Renal pelvis (tissue), 4 donors: Measurements from ENCODE around the gene ALDOA. TPM values are rescaled to one million over a fixed set of nuclear protein-coding genes. Genes with fewer than 3 reads are reported as not detected.
A peak's percentile ranks its signal among the peaks of the same experiment; 100 is the strongest.

Experiments used
- DNase-seq: peaks from one replicate; pipeline ENCODE4 v3.0.0-alpha.2; 2013
- polyA plus RNA-seq, 3 donors: library from polyadenylated mRNA; unstranded; fragments of 120-200 nt; gene quantifications; one replicate each; pipeline ENCODE4 v1.2.1, GENCODE V29; 2013; ENCODE audit not compliant: insufficient read length in 3 of 3

The ALDOA gene
- polyA plus RNA-seq, 3 donors: 525 to 600 (median 593) TPM

DNA sequence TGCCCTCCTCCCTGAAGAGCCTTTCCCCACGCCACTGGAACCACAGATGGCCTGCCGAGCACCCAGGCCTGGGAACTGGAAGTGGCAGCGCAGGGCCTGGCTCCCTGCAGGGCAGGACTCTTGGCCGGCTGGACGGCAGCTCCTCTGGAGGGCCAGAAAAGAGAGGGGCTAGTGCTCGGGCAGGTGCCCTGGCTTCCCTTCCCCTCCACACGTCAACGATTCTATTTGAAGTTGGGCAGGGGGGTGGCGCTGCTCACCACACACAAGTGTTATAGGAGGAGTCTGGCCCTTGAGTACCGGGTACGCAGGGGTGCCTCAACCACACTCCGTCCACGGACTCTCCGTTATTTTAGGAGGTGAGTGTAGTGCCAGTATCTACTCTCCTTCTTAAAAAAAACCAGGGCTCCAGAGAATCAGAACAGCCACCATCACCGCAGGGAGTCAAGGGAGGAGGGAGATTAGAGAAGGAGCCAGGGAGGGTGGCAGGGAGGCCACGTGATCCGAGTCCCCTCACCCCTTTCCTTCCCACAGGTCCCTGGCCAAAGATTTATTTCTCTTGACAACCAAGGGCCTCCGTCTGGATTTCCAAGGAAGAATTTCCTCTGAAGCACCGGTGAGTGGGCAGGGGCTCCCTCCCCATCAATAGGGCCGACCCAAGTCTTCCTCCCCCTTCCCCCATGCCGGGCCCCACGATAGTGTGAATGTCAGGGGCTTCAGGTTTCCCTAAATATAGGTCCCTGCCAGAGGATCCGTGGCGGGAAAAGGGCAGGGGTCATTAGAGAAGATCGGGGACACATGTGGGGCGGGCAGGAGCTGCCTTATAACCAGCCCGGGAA, 1.4 kb upstream of the ALDOA start:
- peak; percentile 82 for DNase-seq

DNA sequence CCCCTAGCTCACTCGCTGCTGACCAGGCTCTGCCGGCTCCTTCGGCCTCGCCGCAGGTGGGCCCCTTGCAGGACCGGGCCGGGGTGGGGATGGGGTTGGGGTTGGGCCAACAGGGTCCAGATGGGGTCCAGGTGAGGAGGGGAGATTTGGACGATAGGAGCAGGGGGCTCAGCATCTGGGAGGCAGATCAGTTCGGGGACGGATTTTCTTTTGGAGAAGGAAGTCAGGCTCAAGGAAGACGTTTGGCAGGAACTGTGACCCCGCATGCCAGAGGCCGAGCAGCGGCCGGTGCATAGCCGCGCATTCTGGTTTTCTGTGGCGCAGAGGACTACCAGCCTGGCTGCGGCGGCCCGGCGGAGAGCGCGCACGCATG, 845 bp upstream of the ALDOA start:
- DNase-seq: no peak

DNA sequence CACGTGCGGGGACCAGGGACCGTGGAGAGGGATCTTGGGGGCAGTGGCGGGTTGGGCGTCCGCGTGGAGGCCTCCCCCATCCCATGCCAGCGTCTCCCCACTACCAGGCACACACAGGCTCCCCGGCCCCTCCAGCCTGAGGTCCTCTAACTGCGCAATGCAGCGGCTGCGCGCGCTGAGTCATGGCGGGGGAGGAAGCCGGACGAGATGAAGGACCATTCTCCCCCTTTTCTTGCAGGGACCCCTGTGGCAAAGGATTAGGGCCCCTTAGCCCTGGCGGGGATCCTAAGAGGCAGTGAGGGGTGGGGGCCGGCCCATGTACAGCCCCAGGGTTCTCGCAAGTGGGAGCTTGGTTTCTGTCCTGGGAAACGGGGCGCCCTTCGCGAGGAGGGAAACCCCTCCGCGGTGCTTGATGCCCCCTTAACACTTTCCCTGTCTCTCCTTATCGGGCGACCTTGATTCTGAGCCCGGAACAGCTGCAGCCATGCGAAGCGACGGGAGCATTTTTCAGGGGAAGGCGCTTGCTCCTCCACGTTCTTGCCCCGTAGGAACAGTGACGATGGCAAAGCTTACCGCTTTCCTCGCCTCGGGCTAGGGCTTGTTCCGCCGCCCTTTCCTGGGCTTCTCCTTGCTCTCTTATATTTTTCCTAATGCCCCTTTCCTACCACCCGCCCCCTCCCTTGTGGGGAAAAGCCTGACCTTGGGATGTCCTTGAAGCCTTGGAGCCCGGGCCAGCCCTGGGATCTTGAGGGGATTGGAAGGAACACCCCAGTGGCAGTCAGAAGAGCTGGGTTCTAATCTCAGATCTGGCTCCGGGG, 592 bp downstream of the ALDOA start:
- DNase-seq: no peak

DNA sequence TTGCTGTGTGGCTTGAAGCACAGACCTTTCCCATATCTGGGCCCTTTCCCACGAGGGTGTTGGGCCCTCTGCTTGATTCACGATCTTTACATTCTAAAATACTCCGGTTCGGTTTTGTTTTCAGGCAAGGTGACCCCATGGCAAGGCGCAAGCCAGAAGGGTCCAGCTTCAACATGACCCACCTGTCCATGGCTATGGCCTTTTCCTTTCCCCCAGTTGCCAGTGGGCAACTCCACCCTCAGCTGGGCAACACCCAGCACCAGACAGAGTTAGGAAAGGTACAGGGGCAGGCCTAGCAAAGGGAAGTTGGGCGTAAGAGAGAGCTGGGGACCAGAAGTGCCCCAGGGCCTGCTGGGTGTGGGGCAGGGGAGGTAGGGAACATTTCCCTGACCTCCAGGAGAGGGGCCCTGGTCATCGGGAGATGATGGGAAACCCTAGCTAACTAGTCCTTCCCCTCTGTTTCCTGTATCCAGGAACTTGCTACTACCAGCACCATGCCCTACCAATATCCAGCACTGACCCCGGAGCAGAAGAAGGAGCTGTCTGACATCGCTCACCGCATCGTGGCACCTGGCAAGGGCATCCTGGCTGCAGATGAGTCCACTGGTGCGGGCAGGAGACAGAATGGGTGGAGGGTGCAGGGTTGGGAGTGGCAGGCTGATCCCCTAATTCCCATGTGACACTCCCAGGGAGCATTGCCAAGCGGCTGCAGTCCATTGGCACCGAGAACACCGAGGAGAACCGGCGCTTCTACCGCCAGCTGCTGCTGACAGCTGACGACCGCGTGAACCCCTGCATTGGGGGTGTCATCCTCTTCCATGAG, 1.4 kb downstream of the ALDOA start:
- DNase-seq: no peak

DNA sequence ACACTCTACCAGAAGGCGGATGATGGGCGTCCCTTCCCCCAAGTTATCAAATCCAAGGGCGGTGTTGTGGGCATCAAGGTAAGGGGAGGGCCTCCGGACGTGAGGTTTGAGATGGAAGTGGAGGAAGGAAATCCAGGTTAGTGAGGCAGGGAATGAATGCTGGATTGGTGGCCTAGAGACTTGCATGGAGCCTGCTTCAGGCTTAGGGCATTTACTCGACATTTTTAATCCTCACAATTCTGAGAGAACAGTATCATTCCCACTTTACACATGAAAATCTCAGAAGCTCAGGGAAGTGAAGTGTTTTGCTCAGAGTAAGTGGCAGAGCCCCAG, 2.0 kb downstream of the ALDOA start:
- no peak for DNase-seq

DNA sequence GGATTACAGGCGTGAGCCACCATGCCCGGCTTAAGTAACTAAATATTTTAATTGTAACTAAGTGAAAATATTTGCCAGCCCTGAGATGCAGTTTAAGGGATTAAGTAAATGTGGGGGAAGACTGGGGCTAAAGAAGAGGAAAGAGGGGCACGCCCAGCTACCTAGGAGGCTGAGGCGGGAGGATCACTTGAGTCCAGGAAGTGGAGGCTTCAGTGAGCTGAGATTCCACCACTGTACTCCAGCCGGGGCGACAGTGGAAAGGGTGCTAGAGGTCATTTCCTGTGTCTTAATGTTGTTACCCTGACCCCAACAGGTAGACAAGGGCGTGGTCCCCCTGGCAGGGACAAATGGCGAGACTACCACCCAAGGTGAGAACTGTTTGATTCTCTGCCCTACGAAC, 2.8 kb downstream of the ALDOA start:
- DNase-seq: no peak

DNA sequence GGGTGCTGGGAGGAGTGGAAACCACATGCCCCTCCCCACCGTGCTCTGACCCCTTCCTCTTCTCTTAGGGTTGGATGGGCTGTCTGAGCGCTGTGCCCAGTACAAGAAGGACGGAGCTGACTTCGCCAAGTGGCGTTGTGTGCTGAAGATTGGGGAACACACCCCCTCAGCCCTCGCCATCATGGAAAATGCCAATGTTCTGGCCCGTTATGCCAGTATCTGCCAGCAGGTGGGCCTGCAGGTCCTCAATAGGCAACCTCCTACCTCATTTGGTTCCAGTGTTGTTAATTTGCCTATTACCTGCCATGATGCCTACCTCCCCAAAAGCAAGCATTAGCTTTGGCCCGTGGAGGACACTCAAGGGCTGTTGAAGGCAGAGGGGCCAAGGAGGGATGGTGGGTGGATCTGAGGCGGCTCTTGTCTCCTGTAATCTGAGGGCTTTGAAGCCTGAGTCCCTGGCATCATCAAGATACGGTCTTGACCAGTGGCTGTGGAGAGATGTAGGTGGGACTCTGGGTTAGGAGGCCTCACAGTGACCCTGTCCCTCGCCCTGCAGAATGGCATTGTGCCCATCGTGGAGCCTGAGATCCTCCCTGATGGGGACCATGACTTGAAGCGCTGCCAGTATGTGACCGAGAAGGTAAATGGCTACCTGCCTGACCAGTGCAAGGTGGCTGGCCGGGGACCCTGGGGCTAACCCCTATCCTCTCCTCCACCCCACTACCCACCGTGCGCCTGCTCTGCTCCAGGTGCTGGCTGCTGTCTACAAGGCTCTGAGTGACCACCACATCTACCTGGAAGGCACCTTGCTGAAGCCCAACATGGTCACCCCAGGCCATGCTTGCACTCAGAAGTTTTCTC, 3.4 kb downstream of the ALDOA start:
- no peak for DNase-seq

DNA sequence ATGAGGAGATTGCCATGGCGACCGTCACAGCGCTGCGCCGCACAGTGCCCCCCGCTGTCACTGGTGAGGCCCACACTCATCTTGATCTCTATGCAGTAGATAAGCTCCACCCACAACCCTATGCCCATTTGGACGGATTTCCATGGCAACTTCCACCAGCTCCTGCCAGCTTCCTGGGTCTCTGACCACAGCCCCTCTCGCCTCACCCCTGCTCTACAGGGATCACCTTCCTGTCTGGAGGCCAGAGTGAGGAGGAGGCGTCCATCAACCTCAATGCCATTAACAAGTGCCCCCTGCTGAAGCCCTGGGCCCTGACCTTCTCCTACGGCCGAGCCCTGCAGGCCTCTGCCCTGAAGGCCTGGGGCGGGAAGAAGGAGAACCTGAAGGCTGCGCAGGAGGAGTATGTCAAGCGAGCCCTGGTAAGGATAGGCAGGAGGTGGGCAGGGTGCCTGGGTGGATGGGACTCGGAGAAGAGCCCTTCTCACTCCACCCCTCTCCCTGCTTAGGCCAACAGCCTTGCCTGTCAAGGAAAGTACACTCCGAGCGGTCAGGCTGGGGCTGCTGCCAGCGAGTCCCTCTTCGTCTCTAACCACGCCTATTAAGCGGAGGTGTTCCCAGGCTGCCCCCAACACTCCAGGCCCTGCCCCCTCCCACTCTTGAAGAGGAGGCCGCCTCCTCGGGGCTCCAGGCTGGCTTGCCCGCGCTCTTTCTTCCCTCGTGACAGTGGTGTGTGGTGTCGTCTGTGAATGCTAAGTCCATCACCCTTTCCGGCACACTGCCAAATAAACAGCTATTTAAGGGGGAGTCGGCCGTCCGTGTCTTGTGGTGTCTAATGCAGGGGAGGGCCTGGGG, 4.3 kb downstream of the ALDOA start:
- no peak for DNase-seq

DNA sequence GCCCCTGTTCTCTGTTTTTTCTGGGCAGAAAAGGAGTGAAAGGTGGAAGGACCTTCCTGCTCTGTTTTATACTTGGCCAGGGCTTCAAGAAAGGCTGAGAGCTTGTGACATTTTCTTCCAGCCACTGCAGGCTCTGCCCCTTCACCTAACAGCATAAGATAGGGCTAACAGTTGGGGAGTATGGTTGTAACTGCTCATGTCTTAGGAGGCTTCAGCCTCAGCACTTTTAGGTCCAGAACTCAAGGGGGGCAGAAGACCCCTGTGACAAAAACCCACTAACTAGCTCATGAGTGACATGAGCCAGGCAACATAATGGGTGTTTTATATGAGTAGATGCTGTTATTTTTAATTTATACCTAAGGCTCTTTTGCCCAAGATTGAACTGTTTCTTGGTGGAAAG, 4.9 kb downstream of the ALDOA start:
- no peak for DNase-seq

DNA sequence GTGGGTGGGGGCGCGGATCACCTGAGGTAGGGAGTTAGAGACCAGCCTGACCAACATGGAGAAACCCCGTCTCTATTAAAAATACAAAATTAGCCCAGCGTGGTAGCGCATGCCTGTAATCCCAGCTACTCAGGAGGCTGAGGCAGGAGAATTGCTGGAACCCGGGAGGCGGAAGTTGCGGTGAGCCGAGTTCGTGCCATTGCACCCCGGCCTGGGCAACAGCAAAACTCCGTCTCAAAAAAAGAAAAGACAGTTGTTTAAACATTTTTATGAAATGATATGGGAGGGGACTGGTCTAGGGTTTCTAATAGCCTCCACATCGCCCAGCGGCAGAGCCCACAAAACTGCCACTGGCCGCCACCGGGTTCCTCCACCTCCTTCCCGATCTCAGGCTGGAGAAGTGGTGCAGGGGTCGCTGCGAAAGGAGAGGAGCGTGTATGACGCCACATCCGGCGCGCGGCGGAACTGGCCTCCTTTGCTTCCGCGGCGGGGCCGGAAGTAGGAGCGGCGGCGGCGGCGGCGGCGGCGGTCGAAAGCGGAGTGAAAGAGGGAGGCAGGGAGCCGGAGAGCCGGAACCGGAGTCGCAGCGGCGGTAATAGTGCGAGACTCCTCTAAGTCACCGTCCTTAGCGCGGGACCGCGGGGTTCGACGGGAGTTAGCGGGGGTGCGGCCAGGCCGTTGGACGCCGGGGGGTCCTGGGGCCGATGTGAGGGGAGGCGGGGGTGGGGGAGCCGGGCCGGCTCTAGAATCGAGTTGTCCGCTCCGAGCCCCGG, 10.1 kb downstream of the ALDOA start, which contains the start of gene PPP4C:
TSS of gene PPP4C (plus strand) at position 492 of the 773 bp plus-strand sequence. CDS start 384 bp downstream, outside the sequence.
- DNase-seq: peak; percentile 92

DNA sequence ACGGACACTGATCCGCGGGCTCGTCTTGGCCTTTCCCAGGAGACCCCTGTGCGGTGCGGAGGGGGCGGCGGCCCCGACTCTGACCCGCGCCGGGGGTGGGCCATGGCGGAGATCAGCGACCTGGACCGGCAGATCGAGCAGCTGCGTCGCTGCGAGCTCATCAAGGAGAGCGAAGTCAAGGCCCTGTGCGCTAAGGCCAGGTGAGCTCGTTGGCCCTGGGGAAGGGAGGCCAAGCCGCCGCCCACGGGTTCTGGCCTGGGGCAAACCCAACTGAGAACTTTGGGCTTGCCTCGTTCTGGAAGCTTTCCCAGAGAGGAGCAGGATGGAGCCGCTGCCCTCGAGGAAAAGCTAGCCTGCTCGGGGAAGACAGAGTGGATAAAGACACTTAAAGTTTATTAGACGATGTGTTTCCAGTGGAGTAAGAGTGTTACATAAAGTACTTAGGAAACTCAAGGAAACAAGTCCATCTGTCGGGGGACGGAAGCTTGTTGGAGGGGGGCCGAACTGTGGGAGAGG, 10.8 kb downstream of the ALDOA start:
- DNase-seq: no peak

DNA sequence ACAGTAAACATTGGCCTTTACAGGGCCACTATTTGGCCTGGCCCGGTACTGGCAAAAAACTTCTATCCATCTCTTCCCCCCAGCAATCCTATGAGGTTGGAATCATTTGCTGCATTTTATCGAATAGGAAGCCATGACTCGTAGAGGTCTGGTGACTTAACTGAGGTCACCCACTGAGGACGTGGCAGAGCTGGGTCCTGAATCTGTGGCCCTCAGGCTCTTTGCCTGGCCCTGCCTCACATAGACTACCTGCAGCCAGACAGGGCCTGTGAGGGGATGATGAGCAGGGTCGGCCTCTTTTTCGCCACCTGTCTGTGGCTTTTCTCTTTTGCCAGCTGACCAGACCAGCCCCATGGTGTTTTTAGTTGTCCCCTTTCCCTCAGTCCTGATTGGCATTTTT, 12.1 kb downstream of the ALDOA start:
- no peak for DNase-seq

DNA sequence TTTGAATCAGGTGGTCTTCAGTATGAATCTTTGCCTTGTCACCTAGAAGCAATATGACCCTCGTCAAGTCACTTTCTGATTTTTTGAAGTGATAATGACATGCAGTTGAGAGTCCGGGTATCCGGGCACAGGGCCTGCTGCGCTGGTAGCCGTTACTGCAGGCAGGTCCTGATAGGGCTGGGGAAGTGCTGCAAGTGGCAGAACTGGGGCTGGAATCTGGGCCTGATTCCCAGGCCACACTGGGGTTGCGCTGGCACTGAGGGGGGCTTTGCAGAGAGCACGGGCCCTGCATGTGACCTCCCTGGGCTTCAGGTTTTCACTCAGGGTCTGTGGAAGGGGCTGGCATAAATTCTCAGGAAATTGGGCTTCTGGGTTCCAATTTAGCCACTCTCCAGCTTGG, 13.2 kb downstream of the ALDOA start:
- no peak for DNase-seq

DNA sequence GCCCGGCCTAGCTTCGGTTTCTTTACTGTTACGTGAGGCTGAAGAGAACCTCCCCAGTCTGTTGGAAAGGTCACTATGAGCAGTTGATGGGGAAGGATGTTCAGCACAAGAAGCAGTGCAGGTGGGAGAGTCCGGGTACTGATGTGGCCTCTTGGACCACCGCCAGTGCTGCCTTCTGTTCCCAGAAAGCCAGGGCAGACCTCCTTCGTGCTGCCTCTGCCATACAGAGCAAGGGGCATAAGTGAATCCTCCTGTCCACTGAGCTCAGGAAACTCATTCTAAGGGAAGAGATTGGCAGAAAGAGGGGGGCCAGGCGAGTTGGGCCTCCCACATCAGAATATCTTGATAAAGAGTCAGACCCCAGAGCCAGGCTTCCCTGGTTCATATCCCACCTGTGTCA, 13.9 kb downstream of the ALDOA start:
- no peak for DNase-seq

DNA sequence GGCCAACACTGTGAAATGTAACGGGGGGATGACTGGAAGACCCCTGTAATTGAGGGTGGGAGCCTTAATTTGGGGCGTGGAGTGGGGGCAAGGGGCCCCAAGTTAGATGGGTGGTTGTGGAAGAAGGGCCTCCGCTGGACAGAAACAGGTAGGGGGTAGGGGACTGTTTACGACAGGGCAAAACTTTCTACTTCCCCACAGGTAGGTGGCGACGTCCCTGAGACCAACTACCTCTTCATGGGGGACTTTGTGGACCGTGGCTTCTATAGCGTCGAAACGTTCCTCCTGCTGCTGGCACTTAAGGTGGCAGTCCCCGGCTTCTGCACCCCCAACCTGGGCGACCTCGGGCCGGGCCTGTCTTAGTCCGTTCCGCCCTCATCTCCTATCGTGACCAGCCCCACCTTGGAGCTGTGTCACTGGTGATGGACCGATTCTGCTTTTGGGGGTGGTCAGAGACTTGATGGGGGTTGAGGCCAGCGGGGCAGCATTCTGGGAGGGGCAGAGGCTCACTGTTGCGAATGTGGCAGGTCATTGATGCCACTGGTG, 17.1 kb downstream of the ALDOA start:
- no peak for DNase-seq

DNA sequence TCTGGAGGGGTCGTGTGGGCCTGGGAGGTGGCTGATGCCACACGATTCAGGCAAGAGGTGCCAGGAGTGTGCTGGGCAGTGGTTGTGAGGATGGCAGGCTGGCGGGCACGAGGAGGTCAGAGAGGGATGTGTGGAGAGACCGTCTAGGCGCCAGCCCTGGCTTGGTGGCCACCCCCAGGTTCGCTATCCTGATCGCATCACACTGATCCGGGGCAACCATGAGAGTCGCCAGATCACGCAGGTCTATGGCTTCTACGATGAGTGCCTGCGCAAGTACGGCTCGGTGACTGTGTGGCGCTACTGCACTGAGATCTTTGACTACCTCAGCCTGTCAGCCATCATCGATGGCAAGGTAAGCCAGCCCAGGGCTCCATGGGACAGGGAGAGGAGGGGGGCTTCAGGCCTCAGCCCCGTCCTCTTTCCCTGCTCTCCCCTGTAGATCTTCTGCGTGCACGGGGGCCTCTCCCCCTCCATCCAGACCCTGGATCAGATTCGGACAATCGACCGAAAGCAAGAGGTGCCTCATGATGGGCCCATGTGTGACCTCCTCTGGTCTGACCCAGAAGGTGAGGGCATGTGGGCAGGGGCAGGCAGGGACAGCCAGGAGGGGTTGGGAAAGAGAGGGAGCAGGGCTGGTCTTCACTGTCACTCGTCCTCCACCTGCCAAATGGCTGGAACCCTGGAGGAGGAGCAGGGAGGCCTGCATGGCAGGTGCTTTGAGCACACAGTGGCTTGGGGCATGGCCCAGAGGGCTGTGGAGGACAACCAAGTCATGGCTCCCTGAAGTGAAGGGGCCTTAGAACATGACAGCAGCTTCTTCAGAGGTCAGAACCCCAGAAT, 17.9 kb downstream of the ALDOA start:
- DNase-seq: no peak

DNA sequence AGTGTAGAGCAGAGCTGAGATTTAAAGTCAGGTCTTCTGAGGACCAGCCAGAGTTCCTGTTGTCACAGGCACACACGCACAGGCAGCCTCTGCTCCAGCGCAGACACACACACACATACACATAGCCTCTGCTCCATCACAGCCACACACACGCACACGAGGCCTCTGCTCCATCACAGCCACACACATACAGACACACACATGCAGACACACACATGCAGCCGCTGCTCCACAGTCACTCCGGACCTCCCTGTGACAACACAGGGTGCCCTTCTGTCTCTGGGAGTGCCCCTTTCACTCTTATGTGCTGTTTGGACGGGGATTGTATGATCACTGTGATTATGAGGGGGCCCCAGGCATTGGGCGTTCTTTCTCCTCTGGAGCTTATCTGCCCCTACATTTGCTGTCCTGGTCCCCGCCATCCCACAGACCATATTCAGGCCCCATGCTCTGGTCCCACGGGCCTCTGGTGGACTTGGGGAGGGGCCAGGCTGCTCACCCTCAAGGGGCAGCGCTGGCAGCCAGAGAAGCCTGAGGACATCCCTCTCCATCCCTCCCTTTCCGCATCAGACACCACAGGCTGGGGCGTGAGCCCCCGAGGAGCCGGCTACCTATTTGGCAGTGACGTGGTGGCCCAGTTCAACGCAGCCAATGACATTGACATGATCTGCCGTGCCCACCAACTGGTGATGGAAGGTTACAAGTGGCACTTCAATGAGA, 18.7 kb downstream of the ALDOA start:
- no peak for DNase-seq

DNA sequence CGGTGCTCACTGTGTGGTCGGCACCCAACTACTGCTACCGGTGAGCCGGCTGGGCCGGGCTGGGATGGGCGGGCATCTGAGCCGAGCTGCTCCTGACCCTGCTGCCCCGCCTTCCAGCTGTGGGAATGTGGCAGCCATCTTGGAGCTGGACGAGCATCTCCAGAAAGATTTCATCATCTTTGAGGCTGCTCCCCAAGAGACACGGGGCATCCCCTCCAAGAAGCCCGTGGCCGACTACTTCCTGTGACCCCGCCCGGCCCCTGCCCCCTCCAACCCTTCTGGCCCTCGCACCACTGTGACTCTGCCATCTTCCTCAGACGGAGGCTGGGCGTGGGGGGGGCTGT, 19.2 kb downstream of the ALDOA start:
- no peak for DNase-seq
